Fibroblast of mammary gland (primary cell): Measurements from ENCODE around the gene ITGA11.

Experiments used
- DNase-seq: peaks from one replicate; pipeline ENCODE4 v3.0.0-alpha.2; 2010; ENCODE audit warnings: low read depth
- H3K4me3 ChIP-seq: 2 replicates; pipeline ENCODE4 v1.5.1; 2011; ENCODE audit warnings: low read depth, mild to moderate bottlenecking, low read length, moderate library complexity; ENCODE audit not compliant: control insufficient read depth
- TF ChIP-seq, protein P1 (sequence below): conservative IDR thresholded peaks from 2 replicates; pipeline ENCODE4 v1.5.1; 2011; ENCODE audit warnings: low read depth, low read length, inconsistent platforms; ENCODE audit not compliant: control insufficient read depth, insufficient read depth

The ITGA11 gene

GRCh38 chr15:68298882-68299381 lies 133.0 kb downstream of the ITGA11 start:
- TF ChIP-seq, protein P1, sequence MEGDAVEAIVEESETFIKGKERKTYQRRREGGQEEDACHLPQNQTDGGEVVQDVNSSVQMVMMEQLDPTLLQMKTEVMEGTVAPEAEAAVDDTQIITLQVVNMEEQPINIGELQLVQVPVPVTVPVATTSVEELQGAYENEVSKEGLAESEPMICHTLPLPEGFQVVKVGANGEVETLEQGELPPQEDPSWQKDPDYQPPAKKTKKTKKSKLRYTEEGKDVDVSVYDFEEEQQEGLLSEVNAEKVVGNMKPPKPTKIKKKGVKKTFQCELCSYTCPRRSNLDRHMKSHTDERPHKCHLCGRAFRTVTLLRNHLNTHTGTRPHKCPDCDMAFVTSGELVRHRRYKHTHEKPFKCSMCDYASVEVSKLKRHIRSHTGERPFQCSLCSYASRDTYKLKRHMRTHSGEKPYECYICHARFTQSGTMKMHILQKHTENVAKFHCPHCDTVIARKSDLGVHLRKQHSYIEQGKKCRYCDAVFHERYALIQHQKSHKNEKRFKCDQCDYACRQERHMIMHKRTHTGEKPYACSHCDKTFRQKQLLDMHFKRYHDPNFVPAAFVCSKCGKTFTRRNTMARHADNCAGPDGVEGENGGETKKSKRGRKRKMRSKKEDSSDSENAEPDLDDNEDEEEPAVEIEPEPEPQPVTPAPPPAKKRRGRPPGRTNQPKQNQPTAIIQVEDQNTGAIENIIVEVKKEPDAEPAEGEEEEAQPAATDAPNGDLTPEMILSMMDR, result no peak
- DNase-seq, result peak; percentile 52
- no peak overlapping the region for H3K4me3 ChIP-seq

DNA sequence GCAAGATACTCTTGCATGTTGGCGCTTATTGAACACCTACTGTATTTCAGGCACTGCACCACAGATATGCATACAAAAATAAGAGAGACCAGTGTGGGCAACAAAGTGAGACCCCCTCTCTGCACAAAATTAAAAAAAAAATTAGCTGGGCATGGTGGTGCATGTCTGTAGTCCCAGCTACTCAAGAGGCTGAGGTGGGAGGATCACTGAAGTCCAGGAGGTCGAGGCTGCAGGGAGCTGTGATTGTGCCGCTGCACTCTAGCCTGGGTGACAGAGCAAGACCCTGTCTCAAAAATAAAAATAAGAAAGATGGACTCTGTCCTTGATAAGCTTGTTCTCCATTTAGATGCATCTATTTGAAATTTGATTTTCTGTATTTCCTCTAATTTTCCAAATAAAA lies 133.6 kb downstream of the ITGA11 start:
- no peak for DNase-seq
- TF ChIP-seq, protein P1, result no peak
- no peak overlapping the region for H3K4me3 ChIP-seq

GRCh38 chr15:68295014-68295805 lies 136.8 kb downstream of the ITGA11 start:
- TF ChIP-seq, protein P1, result no peak
- DNase-seq, result peak; percentile 41
- H3K4me3 ChIP-seq, result no peak overlapping the region

DNA sequence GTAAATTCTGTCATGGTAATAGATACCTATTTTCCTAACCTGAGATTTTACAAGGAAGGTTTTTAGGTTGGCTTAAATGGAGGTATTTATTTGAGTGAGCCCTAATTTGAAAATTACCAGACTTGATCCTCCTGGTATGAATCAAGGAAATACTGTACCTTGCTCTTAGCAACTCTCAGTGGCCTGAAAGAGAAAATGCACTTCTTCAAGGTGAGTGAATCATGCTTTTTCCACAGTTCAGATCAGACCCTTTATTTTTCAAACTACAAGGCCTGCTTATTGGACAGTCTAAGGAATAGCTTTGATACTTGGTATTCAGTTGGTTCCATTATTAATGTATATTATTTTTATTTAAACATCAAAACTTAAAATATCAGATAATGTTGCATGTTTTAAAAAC lies 139.0 kb downstream of the ITGA11 start:
- DNase-seq, result no peak
- TF ChIP-seq, protein P1, result no peak
- H3K4me3 ChIP-seq, result no peak overlapping the region

DNA sequence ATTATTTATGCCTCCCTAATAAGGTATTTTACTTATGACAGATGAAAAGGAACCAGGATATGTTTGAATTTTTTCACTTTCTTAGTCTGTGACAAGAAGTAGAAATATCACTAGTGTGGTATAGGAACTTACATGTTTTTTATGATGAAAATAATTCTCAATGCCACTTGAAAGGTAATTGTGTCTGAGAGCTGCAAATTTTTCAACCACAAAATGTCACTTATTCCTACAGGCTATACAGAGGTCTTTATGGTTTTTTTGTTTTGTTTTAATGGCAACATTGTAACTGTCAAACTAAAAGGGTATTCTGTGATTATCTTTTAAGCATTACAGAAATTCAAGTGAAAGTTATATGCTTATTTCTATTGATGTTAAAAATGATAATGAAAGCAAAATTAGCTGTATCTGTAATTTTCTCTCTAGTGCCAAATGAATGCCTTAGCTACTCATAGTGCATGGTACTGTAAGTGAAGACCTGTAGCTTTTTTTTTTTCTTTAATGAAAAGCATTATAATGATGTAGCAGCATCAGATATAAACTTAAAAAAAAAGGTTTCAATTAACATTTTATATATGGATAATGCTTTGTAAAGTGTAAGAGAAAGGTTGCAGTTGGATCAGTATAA lies 139.7 kb downstream of the ITGA11 start:
- no peak for DNase-seq
- no peak overlapping the region for H3K4me3 ChIP-seq
- TF ChIP-seq, protein P1, result no peak

GRCh38 chr15:68290715-68291114 lies 141.2 kb downstream of the ITGA11 start:
- TF ChIP-seq, protein P1, result no peak
- DNase-seq, result no peak
- no peak overlapping the region for H3K4me3 ChIP-seq
